AG08396 (cell line): ENCODE results near the gene CDC42EP4.

ENCODE experiments used
- DNase-seq: peaks from one replicate; pipeline ENCODE4 v3.0.0; 2012; ENCODE audit warnings: low spot score, mixed read lengths

CDC42EP4 gene

GRCh38 chr17:73251871-73252270 is 59.9 kb downstream of the CDC42EP4 start:
- no peak for DNase-seq

GRCh38 chr17:73250851-73251640 is 60.8 kb downstream of the CDC42EP4 start:
- no peak for DNase-seq

GRCh38 chr17:73249700-73250099 is 62.1 kb downstream of the CDC42EP4 start:
- no peak for DNase-seq

- no peak for DNase-seq
These were observed 63.3 kb downstream of the CDC42EP4 start for GRCh38 chr17:73248532-73248931.

- DNase-seq, result no peak
These were observed 64.1 kb downstream of the CDC42EP4 start for GRCh38 chr17:73247726-73248125.

- no peak for DNase-seq
These were observed 71.2 kb downstream of the CDC42EP4 start for GRCh38 chr17:73240561-73240960.

GRCh38 chr17:73237714-73238113 is 74.1 kb downstream of the CDC42EP4 start:
- no peak for DNase-seq

- DNase-seq, result no peak
These were observed 77.1 kb downstream of the CDC42EP4 start for GRCh38 chr17:73234736-73235135.
